Keratinocyte (primary cell): ENCODE measurements around the gene ACSF3. TPM values are rescaled to one million over a fixed set of nuclear protein-coding genes. Genes with fewer than 3 reads are reported as not detected.

Source experiments
- DNase-seq: peaks from one replicate; pipeline ENCODE4 v3.0.0-alpha.2; 2011; ENCODE audit warnings: low read depth, missing footprints, low spot score
- FAIRE-seq: peaks from 2 replicates; lab custom pipeline; 2011; peaks lifted over from hg19 to GRCh38; lab: Jason Lieb, UNC
- H2AFZ ChIP-seq: 2 replicates; pipeline ENCODE4 v1.6.0; 2012; ENCODE audit warnings: low read length, control low read depth, inconsistent platforms; ENCODE audit not compliant: control insufficient read depth
- H3K27ac ChIP-seq: 2 replicates; pipeline ENCODE4 v1.5.1; 2011; ENCODE audit warnings: low read length; ENCODE audit not compliant: control insufficient read depth, insufficient read depth
- H3K27me3 ChIP-seq: 3 replicates; pipeline ENCODE4 v1.6.0; 2011; ENCODE audit warnings: low read length; ENCODE audit not compliant: control insufficient read depth, insufficient read depth; ENCODE audit errors: extremely low read depth
- H3K36me3 ChIP-seq, 2 experiments: 2 replicates in 1 of 2; 3 replicates in 1 of 2; pipeline ENCODE4 v1.5.1; 2011; ENCODE audit warnings: low read length in 2 of 2, mild to moderate bottlenecking in 1 of 2; ENCODE audit not compliant: control insufficient read depth in 2 of 2, insufficient read depth in 2 of 2; ENCODE audit errors: extremely low read depth in 1 of 2
- H3K4me1 ChIP-seq: 3 replicates; pipeline ENCODE4 v1.5.1; 2011; ENCODE audit warnings: low read length; ENCODE audit not compliant: control insufficient read depth, insufficient read depth; ENCODE audit errors: extremely low read depth
- H3K4me2 ChIP-seq: 3 replicates; pipeline ENCODE4 v1.6.0; 2011; ENCODE audit warnings: low read depth, low read length; ENCODE audit not compliant: control insufficient read depth, insufficient read depth; ENCODE audit errors: extremely low read depth
- H3K4me3 ChIP-seq, 3 experiments: fragments of 200-600 bp in 1 of 3; sonication (generic) in 1 of 3; 2 replicates in 2 of 3; 3 replicates in 1 of 3; pipeline ENCODE4 v1.5.1; 2011 to 2016; ENCODE audit warnings: low read length in 3 of 3, mild to moderate bottlenecking in 3 of 3, control low read depth in 2 of 3, inconsistent platforms in 1 of 3, low read depth in 1 of 3, mixed read lengths in 1 of 3, mixed run types in 1 of 3, moderate library complexity in 1 of 3; ENCODE audit not compliant: control insufficient read depth in 2 of 3, insufficient read depth in 2 of 3; ENCODE audit errors: extremely low read depth in 1 of 3
- H3K79me2 ChIP-seq: 2 replicates; pipeline ENCODE4 v1.6.0; 2012; ENCODE audit warnings: low read length; ENCODE audit not compliant: control insufficient read depth, insufficient read depth
- H3K9ac ChIP-seq: 3 replicates; pipeline ENCODE4 v1.6.0; 2011; ENCODE audit warnings: low read length; ENCODE audit not compliant: control insufficient read depth, insufficient read depth; ENCODE audit errors: extremely low read depth
- H3K9me1 ChIP-seq: 3 replicates; pipeline ENCODE4 v1.6.0; 2011; ENCODE audit warnings: low read length; ENCODE audit not compliant: control insufficient read depth, insufficient read depth; ENCODE audit errors: extremely low read depth
- H3K9me3 ChIP-seq: 2 replicates; pipeline ENCODE4 v1.5.1; 2012; ENCODE audit warnings: low read depth, low read length; ENCODE audit not compliant: control insufficient read depth
- H4K20me1 ChIP-seq: 3 replicates; pipeline ENCODE4 v1.6.0; 2011; ENCODE audit warnings: low read length; ENCODE audit not compliant: control insufficient read depth, insufficient read depth; ENCODE audit errors: extremely low read depth
- CTCF ChIP-seq, 3 experiments: IDR thresholded peaks in 1 of 3; conservative IDR thresholded peaks in 1 of 3; optimal IDR thresholded peaks in 1 of 3; 2 replicates in 2 of 3; 3 replicates in 1 of 3; pipeline versions ENCODE3 to v1.5.1; 2011; ENCODE audit warnings: low read length in 3 of 3, mild to moderate bottlenecking in 3 of 3, moderate library complexity in 2 of 3, control low read depth in 1 of 3, inconsistent platforms in 1 of 3; ENCODE audit not compliant: insufficient read depth in 2 of 3; ENCODE audit errors: extremely low read depth in 1 of 3
- EZH2 ChIP-seq: IDR thresholded peaks from one replicate; pipeline ENCODE4 v1.6.1; 2012; ENCODE audit warnings: inconsistent platforms, mild to moderate bottlenecking, low read length, moderate library complexity
- dilution Hi-C: fragments of 300-500 bp; cut with MboI; formaldehyde crosslinking; loops from one replicate; pipeline ENCODE4 v1.7.0; 2020; ENCODE audit warnings: low sequenced_read_pairs; ENCODE audit not compliant: extremely low pct_ligation_motif_present
- polyA plus RNA-seq, 5 experiments: library from polyadenylated mRNA; depleted of rRNA in 3 of 5; stranded (reverse) in 3 of 5; stranded (forward) in 1 of 5; unstranded in 1 of 5; fragments of >200 nt; gene quantifications; 1 replicate in 1 of 5; 2 replicates in 3 of 5; 3 replicates in 1 of 5; pipeline versions ENCODE4 v1.2.1 to v1.2.3, GENCODE V29; 2011 to 2012; ENCODE audit warnings: missing spikeins in 2 of 5, low read depth in 1 of 5, low replicate concordance in 1 of 5

The ACSF3 gene
- polyA plus RNA-seq, 1 donor (not counting 4 experiments of a cell fraction or from before 2014, with no cell fraction given), result 13.4 TPM

- H3K9ac ChIP-seq, result no peak overlapping the region
- H3K9me1 ChIP-seq, result no peaks in the 10 kb centered on the region
- H3K27ac ChIP-seq, result no peak overlapping the region
- FAIRE-seq (no peak), DNase-seq (no peak)
- H3K79me2 ChIP-seq, result no peaks in the 10 kb centered on the region
- no peak overlapping the region for H2AFZ ChIP-seq
- H4K20me1 ChIP-seq, result no peaks in the 10 kb centered on the region
- no peaks in the 10 kb centered on the region for H3K9me3 ChIP-seq
- dilution Hi-C loops, result no loop called here
- H3K4me3 ChIP-seq, result no peak overlapping the region
- no peak for TF ChIP-seq EZH2
- no peak for TF ChIP-seq CTCF (optimal IDR thresholded peaks at IDR 0.05 in 1 of 3, IDR thresholded peaks at IDR 0.05 in 1 of 3, conservative IDR thresholded peaks at IDR 0.05 in 1 of 3; ENCODE audit: extremely low read depth in 1 of 3, insufficient read depth in 2 of 3, low read length in 3 of 3)
- no peaks in the 10 kb centered on the region for H3K36me3 ChIP-seq
- H3K4me2 ChIP-seq, result no peak overlapping the region
- peaks cover 2% of the 10 kb centered on the region for H3K4me1 ChIP-seq
- peaks cover 28% of the 10 kb centered on the region for H3K27me3 ChIP-seq
Measured at GRCh38 chr16:89177501-89177900, 83.8 kb downstream of the ACSF3 start.

- Histone ChIP-seq H3K79me2 (no peaks in the 10 kb centered on the region), H4K20me1 (no peaks in the 10 kb centered on the region), H3K27me3 (peaks cover 25% of the 10 kb centered on the region), H3K4me2 (no peak overlapping the region), H3K9ac (no peak overlapping the region), H3K4me3 (no peak overlapping the region), H3K27ac (no peak overlapping the region), H3K9me1 (no peaks in the 10 kb centered on the region), H3K9me3 (no peaks in the 10 kb centered on the region), H3K4me1 (peaks cover 2% of the 10 kb centered on the region), H3K36me3 (no peaks in the 10 kb centered on the region), H2AFZ (no peak overlapping the region)
- FAIRE-seq (no peak), DNase-seq (no peak)
- TF ChIP-seq CTCF (optimal IDR thresholded peaks at IDR 0.05 in 1 of 3, IDR thresholded peaks at IDR 0.05 in 1 of 3, conservative IDR thresholded peaks at IDR 0.05 in 1 of 3; ENCODE audit: extremely low read depth in 1 of 3, insufficient read depth in 2 of 3, low read length in 3 of 3) (no peak), EZH2 (no peak)
- dilution Hi-C loops, result no loop called here
Measured at GRCh38 chr16:89178453-89179147, 84.9 kb downstream of the ACSF3 start.
